ENCODE measurements around the gene DNPH1.

Gene DNPH1

DNA sequence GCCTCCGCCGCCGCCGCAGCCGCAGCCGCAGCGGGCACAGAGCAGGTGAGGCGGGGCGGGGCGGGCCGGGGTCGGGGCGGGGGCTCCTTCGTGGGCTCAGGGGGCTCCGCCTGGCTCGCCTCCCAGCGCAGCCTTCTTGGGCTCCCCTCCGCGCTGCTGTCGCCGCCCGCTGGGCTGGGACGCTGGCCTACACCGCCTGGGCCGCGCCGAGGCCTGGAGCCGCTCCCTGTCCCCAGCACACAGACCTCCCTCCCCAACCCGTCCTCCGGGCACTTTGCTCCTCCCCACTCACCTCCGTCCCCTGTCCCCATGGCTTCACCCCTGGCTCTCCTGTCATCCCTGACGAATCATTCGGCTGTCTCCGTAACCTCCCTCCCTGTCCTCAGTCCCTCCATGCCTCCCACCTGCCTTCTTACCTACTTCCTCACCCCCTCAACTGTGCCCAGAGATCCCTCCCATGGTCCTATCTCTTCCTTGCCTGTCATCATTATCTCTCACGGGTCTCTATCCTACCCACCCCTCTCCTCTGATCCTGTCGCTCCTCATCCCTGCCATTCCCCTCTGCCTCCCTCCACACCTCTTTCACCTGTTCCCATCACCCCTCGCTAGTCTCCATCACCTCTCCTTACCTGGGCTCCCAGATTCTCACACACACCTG lies 14.5 kb upstream of the DNPH1 start:
- no peak for DNase-seq

DNA sequence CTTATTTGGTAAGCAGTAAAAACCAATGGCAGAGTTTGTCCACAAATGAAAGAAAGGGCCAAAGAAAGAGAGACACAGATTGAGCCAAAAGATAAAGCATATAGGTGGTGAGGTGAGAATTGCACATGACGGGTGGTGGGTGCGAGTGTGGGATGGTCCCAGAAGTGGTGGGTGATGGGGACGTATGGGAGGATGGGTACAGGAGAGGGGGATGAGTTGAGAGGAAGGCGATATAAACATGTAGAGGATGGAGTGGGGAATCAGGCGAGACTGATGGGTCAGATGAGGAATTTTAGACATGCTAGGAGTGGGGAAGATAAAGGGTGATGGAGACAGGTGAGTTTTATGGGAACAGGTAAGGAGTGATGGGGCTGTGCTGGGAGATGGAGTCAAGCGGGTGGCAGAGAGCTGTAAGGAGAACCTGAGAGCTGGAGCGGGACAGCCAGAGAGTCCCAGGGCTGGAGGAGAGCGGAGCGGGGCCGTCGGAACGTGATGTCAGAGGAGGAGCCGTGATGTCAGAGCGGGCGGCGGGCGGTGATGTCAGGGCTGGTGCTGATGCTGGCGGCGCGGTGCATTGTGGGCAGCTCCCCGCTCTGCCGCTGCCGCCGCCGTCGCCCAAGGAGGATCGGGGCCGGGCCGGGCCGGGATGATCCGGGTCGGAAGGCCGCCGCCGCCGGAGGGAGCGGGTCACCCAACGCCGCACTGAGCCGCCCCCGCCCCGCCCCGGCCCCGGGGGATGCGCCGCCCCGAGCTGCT lies 13.8 kb upstream of the DNPH1 start, which contains the start of gene TTBK1:
Gene TTBK1, plus strand, starts transcription at position 574 of the 756 bp plus-strand sequence. CDS start 3,180 bp downstream, outside the sequence.
- no peak for DNase-seq

DNA sequence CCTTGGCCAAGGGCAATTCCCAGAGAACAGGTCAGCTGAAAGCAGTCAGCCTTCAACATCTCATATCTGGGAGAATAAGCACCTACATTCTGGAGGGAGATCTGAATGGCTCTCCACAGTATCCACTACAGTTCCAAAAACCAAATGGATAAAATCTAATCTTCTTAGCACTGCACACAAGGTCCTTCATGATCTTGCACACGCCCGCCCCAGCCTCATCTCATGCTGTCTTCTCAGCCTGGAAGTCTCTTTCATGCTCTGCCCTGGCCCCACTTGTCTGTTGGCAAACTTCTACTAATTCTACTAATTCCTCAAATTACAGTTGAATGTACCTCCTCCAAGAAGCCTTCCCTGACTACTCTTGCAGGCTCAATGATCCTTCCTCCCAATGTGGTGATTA lies 12.2 kb upstream of the DNPH1 start:
- no peak for DNase-seq

DNA sequence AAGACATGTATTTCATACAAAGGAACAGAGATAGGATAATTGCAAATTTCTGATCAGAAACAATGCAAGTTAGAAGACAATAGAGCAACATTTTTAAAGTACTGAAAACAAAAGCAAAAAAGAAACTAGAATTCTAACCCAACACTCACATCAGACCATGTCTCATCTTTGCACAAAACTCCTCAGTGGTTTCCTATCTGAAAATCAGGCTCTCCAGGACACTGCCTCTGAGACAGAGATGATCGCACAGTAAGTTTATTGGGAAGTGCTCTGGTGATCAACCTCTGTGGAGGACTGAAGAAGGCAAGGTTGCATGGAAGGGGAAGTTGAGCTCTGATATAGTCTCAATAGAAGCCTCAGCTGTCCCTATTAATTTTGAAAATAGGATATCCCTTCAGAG lies 11.7 kb upstream of the DNPH1 start:
- no peak for DNase-seq

DNA sequence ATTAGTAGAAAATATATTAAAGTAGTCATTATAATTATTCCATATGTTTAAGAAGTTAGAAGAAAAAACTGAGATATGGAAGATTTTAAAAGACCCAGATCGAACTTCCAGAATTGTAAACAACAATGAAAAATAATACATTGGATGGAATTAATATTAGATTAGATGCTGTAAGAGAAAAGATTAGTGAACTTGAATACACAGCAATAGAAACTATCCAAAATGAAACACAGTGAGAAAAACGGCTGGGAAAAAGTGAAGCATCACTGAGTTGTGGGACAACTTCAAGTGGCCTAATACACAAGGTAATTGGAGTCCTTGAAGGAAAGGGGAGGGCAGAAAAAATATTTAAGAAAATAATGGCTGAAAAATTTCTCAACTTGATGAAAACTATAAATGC lies 9.8 kb upstream of the DNPH1 start:
- DNase-seq = no peak

DNA sequence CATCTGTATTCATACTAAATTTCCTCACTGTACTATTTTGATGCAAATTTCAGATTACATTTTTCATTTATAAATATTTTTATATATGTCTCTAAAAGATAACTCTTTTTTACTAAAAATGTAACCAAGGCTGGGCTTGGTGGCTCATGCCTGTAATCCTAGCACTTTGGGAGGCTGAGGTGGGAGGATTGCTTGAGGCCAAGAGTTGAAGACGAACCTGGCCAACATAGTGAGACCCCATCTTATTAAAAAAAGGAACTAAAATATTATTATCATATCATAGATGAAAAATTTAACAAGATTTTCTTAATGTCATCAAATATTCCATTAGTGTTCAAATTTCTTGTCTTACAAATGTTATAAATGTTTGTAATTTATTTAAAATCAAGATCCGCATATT lies 6.6 kb upstream of the DNPH1 start:
- no peak for DNase-seq

DNA sequence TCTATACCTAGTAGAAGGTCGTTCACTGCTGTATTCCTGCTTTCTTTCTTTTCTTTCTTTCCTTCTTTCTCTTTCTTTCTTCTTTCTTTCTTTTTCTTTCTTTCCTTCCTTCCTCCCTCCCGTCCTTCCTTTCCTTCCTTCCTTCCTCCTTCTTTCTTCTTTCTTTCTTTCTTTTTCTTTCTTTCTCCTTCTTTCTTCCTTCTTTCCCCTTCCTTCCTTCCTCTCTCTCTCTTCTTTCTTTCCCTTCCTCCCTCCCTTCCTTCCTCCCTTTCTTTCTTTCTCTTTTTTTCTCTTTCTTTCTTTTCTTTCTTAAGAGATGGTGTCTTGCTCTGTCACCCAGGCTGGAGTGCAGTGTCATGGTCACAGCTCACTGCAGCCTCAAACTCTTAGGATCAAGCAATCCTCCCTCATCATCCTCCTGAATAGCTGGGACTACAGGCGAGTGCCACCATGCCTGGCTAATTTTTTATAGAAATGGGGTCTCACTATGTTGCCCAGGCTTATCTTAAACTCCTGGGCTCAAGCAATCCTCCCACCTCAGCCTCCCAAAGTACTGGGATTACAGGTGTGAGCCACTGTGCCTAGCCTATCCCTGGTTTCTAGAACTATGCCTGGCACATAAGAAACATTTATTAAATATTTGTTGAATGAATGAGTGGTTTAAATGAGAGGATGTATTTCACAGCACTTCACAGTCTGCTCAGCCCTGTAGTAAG lies 2.6 kb upstream of the DNPH1 start:
- DNase-seq = no peak

DNA sequence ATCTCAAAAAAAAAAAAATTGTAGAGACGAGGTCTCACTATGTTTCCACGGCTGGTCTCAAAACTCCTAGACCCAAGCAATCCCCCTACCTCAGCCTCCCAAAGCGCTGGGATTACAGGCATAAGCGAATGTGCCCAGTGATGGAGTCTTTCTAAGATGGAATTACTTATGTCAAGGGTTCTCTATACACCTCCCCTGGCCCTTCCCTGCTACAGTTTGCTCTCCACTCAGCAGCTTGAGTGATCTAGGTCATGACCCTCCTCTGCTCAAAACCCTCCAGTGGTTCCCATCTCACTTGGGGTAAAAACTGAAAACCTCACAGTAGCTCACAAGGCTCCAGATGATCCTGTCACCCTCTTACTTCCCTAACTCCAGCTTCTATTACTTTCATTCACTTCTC lies 1.8 kb upstream of the DNPH1 start:
- no peak for DNase-seq

DNA sequence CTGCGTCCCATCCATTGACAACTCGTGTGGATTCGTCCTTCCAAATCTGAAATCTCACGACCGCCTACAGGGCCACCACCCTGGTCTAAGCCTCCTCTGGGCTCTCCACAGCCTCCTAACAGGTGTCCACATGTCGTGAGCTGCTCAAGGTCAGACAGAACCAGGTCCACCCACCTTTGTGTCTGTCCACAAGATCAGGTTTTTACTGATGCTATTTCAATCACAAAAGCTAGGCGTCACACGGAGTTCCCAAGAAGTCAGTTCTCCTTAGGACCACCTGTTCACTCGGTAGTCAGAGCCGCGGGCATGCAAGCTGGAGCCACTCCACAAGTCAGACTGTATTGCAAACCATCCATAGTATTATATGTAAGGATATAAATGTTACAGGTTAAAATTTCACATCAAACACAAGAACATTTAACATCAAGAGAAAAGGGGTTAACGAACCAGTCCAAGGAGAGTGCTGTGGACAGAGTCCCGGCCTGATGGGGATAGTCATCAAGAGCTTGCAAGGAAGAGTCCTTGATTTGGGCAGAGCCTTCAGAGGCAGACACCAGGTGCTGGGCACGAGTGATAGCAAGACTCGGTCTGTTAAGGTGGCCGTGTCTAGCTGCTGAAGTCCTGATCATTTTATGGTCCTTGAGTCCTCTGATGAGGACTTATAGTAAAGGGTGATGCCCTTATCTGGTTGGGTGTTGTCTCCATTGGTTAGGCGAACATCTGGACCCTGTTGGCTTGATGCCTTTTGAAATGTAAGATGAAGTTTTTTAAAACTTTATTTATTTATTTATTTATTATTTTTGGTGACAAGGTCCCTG lies 731 bp upstream of the DNPH1 start:
- DNase-seq = no peak

DNA sequence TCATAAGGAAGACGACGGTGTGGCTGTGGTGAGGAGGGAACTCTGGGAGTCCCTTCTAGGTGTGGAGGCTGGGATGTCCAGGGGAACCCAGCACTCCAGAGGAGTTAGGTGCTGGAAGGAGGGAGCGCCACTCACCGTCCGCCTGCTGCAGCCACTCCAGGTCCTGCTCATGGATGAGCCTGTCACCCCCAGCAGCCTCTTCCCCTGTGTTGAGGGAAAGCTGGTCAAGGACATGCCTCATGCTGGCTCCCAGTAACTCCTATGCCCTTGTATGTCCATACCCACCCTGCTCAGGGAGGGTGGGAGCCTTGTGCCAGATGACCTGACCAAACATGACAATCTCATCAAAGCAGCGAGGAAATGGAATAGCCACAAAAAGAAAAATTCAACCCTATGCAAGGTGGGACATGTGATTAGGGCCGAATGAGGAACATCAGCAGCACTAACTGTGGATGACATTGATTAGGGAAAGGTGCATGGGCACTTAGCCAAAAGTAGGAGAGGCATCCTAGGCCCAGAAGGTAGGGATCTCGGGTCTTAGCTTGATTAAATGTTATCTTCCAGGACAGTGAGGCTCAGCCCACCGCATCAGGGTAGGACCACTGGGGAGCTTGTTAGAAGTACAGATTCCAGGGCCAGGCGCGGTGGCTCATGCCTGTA lies 3.0 kb downstream of the DNPH1 start:
- DNase-seq = no peak

DNA sequence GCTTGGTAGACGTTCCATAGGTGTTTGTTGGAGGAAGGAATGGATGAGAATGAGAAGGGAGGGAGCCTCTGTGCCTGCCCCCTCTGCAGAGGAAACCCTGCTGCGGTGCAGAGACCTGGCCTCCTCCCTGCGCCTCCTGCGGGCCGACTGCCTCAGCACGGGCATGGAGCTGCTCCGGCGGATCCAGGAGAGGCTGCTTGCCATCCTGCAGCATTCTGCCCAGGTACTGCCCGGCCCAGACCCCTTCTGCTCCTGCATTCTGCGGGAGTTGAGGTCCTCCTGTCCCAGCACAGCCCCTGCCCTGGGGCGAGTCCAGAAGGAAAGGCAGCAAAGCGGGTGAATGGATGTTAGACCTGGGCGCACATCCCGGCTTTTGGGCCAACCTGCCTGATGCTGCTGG lies 6.1 kb downstream of the DNPH1 start:
- DNase-seq = no peak

DNA sequence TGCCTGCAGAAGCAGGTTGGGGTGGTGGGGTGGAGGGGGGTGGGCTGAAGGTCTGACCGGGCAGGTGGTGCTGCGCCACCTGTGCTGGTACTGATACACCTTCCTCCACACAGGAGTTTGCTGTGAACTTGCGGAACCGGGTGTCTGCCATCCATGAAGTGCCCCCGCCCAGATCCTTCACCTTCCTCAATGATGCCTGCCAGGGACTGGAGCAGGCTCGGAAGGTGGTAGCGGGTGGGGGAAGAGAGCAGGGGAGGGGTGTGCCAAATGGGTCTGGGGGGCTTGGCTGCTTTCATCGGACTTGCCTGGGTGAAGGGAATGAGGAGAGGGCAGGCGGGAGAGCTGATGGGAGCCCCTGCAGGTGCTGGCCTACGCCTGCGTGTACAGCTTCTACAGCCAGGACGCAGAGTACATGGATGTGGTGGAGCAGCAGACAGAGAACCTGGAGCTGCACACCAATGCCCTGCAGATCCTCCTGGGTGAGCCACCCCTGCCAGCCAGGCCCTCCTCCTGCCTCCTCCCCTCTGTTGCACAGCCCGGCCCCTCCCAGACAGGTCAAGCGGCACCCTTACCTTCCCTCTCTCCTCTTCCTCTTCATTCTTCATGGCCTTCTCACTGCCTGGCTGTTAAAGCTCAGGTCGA lies 6.7 kb downstream of the DNPH1 start:
- DNase-seq = no peak

DNA sequence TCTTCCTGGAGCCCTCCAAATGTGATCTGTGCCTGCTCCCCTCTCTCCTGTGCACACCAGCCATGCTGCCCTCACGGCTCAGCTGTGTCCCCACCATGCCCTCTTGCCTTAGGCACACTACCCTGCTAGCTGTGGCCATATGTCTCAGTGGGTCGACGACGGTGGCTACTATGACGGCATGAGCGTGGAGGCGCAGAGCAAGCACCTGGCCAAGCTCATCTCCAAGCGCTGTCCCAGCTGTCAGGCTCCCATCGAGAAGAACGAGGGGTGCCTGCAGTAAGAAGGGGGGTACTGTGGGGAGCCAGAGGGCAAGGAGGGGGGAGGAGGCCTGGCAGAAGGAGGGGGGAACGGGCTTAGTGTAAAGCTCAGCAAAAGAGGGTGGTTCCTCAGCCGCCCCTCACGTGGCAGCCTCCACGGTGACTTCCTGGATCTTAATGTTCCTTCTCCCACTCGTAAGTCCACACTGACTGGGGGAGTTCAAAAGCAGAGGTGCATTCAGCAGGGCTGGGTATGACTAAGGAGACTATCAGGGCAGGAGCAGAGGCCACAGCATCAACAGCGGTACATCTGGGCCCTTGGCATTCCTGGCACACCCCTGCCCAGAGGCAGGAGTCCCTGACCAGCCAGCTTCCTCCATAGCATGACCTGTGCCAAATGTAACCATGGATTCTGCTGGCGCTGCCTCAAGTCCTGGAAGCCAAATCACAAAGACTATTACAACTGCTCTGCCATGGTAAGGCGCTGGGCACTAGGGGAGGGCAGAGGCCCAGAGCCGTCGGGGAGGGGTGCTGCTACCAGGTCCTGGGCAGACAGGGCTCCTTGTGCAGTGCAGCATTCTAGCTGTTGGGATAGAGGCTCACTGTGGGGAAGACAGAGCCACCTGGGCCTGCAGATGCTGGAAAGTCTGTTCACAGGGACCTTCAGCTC lies 8.0 kb downstream of the DNPH1 start:
- DNase-seq = no peak

DNA sequence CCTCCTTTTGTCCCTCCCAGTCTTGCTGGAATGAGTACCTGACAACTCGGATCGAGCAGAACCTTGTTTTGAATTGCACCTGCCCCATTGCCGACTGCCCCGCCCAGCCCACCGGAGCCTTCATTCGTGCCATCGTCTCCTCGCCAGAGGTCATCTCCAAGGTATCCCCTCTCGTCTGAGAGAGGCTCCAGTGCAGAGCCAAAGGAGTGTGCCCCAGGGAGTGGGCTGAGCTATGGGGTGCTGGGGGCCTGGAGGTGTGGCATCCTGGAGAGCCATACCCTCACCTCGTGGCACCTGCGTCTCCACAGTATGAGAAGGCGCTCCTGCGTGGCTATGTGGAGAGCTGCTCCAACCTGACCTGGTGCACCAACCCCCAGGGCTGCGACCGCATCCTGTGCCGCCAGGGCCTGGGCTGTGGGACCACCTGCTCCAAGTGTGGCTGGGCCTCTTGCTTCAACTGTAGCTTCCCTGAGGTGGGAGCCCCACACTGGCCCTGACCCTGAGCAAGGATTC lies 8.8 kb downstream of the DNPH1 start:
- no peak for DNase-seq

DNA sequence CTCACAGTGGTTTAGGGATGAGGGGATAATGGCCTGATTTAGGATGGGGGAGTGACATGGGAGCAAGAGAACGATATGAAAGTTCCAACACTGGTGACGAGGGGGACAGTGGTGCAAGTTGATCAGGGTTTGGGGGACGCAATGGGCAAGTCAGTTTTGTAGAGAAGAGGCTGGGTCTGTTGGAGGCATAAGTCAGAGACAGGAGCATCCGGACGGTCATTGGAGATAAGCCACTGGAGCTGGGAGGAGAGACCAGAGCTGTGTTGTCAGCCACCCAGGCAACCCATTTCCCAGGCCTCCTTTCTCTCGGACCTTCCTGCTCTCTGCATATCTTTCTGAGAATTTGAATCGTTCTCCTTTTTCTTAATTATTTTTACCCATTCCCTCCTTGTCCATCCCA lies 9.5 kb downstream of the DNPH1 start:
- DNase-seq = no peak

DNA sequence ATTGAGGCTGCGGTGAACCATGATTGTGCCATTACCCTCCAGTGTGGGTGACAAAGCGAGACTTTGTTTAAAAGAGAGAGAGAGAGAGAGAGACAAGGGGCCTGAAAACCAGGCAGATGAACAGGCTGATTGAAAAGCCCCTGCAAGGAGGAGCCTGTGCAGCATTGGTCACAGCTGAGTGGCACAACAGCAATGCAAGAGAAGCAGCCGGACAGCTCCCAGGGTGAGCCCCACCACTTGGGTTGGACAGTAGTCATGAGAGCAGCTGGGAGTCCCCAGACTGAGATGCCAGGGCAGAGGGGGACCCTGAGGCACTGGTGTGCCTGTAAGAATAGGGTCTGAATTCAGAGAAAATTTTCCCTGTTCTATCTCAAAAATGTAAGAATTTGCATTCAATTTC lies 10.2 kb downstream of the DNPH1 start:
- no peak for DNase-seq

DNA sequence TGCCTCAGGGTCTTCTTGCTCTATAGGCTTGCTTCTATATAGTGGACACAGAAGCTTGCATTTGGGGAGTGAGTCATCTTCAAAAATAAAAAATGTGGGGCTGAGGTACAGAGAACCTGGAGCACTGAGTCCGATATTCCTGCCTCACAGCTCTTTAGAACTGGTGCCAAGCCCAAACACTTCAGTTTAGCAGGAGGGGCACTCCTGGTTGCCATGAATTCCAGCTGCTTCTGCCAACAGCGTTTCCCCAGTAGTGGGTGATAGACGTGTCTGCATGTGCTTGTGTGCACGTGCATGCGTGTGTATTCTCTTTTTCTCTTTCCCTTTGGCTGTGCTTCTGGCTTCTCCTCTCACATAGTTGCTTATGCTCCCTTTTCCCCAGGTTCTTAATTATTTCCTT lies 11.9 kb downstream of the DNPH1 start:
- no peak for DNase-seq

DNA sequence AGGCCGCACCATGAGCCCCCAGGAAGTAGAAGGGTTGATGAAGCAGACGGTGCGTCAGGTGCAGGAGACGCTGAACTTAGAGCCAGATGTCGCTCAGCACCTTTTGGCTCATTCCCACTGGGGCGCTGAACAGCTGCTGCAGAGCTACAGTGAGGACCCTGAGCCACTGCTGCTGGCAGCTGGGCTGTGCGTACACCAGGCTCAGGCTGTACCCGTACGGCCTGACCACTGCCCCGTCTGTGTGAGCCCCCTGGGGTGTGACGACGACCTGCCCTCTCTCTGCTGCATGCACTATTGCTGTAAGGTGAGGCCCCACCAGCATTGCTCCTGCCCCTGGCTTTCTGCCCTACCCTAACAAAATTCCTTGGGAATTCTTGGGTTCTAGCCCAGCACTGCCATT lies 13.1 kb downstream of the DNPH1 start:
- DNase-seq = no peak

DNA sequence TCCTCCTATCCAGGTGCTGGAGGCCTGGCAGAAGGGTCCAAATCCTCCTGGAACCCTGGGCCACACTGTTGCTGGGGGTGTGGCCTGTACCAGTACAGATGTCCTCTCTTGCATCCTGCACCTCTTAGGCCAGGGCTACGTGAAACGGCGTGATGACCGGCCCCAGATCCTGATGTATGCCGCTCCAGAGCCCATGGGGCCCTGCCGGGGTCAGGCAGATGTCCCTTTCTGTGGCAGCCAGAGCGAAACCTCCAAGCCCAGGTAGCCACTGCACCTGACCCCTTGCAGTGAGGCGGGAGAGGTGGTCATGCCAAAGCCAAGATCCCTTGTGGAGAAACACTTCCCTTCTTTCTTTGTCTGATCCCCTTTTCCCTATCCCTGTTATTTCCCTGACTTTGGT lies 14.2 kb downstream of the DNPH1 start:
- DNase-seq = no peak

DNA sequence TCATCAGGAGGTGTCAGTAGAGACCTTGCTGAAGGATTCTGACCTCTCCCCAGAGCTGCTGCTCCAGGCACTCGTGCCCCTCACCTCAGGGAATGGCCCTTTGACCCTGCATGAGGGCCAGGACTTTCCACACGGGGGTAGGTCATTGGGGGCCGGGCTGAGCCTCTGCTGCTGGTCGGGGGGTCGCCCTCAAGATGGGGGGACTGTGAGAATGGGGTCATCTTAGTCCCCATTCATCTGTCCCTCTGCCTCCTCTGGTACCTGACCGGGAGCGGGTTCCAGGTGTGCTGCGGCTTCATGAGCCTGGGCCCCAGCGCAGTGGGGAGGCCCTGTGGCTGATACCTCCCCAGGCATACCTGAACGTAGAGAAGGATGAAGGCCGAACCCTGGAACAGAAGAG lies 15.8 kb downstream of the DNPH1 start:
- no peak for DNase-seq

DNA sequence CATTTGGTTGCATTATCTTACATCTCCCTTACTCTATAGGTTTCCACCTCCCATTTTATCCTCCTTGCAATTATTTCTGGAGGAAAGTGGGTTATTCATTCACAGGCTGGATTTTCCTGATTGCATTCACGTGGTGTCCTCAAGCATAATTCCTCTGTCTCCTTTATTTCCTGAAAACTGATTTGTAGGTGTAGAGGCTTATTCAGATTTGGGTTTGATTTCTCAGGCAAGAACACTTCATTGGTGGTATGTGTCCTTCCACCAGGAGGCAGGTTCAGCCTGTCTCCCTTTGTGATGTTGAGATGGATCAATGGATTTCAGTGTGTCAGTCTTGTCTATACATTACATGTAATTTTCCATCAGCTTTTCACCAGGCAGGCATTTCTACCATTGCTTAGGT lies 17.3 kb downstream of the DNPH1 start:
- DNase-seq = no peak
